Right cardiac atrium (tissue), 5 donors: ENCODE data around the gene DDX19B. TPM values are rescaled to one million over a fixed set of nuclear protein-coding genes. Genes with fewer than 3 reads are reported as not detected.
"Not testable (repeated sequence)": the region's sequence is repeated elsewhere in the genome, so short reads cannot be mapped to it uniquely, and the experiment has no call there.

Source experiments
- ATAC-seq, 2 donors: fragments of 200-7000 bp; cut with Tn5 transposase; one replicate each; pipeline versions ENCODE4 v1.8.0 to v1.9.1; 2020; ENCODE audit warnings: moderate library complexity in 2 of 2, mild to moderate bottlenecking in 1 of 2
- DNase-seq, 3 donors: peaks; one replicate each; pipeline ENCODE4 v3.0.0-alpha.2; 2020
- H3K27ac ChIP-seq: one replicate; pipeline ENCODE4 v1.5.1; 2013; ENCODE audit warnings: mild to moderate bottlenecking, low read length, control low read depth, moderate library complexity
- H3K27me3 ChIP-seq: one replicate; pipeline ENCODE4 v1.6.1; 2013; ENCODE audit not compliant: control insufficient read depth, insufficient read depth
- H3K4me1 ChIP-seq: one replicate; pipeline ENCODE4 v1.6.1; 2013; ENCODE audit warnings: low read length; ENCODE audit not compliant: control insufficient read depth, insufficient read depth
- H3K4me3 ChIP-seq: one replicate; pipeline ENCODE4 v1.5.1; 2013; ENCODE audit warnings: low read length, control low read depth
- H3K9me3 ChIP-seq: one replicate; pipeline ENCODE4 v1.6.1; 2013; ENCODE audit warnings: low read length; ENCODE audit not compliant: control insufficient read depth
- WGBS: extraction: QIAGEN DNeasy Blood & Tissue Kit; methylation state at CpG from one replicate; pipeline ENCODE4 v1.1.7; 2013; 5-methylcytosine and 5-hydroxymethylcytosine counted together
- intact Hi-C, 4 donors: fragments of 100-400 bp; cut with DNase I; formaldehyde crosslinking; loops; one replicate each; pipeline versions ENCODE4 v1.11.0 to v1.14.0; 2022 to 2023
- polyA plus RNA-seq: library from polyadenylated mRNA; stranded (reverse); fragments of 200-250 nt; gene quantifications from one replicate; pipeline ENCODE4 v1.2.3, GENCODE V29; 2013
- total RNA-seq, 4 donors: library from RNA; stranded (reverse); fragmentation: NEBNext Ultra II Directional; extraction: Animal tissue kit (Norgen Biotek cat#: 25700); gene quantifications; one replicate each; pipeline ENCODE4 v1.2.1, GENCODE V29; 2021
- donor health status: healthy with polysubstance abuse.
- donor health status: DM: no; HTN: yes; CAD: no.
- donor health status: DM: no; HTN: no; CAD: no.
- donor health status: DM: no; HTN: yes; CAD: no; lungs with severe emphysema.
- donor health status: DM: yes; HTN: yes; CAD: no.

The DDX19B gene
- total and polyA plus RNA-seq, 5 donors = 13.4 to 18.7 (median 15.8) TPM

- Histone ChIP-seq H3K27me3 (no peaks in the 10 kb centered on the region), H3K4me1 (no peaks in the 10 kb centered on the region), H3K27ac (peak within 1 kb of the TSS; percentile 92), H3K9me3 (no peaks in the 10 kb centered on the region), H3K4me3 (peak within 1 kb of the TSS; percentile 77)
- WGBS = 2% methylated on average over 53 of the region's 53 CpGs
- DNase-seq = peak; percentile 96 to 98 (median 97)
- intact Hi-C loops = no loop called here
- peak; percentile 99 to 100 for ATAC-seq
Observed at GRCh38 chr16:70289229-70290094, 9.5 kb upstream of the DDX19B start, which contains the start of gene AARS1. AARS1 (minus strand) TSS chr16:70289506; CDS start chr16:70282763, 6,743 bp downstream.

GRCh38 chr16:70290949-70291519 is 8.0 kb upstream of the DDX19B start:
- H3K4me1 ChIP-seq = no peaks in the 10 kb centered on the region
- no peak overlapping the region for H3K27ac ChIP-seq
- H3K27me3 ChIP-seq = no peaks in the 10 kb centered on the region
- H3K9me3 ChIP-seq = no peaks in the 10 kb centered on the region
- no peak for DNase-seq
- H3K4me3 ChIP-seq = no peak overlapping the region
- intact Hi-C loops = no loop called here
- no peak for ATAC-seq

- intact Hi-C loops = not testable (repeated sequence)
Observed at GRCh38 chr16:70292148-70292547, 6.8 kb upstream of the DDX19B start.

DNA sequence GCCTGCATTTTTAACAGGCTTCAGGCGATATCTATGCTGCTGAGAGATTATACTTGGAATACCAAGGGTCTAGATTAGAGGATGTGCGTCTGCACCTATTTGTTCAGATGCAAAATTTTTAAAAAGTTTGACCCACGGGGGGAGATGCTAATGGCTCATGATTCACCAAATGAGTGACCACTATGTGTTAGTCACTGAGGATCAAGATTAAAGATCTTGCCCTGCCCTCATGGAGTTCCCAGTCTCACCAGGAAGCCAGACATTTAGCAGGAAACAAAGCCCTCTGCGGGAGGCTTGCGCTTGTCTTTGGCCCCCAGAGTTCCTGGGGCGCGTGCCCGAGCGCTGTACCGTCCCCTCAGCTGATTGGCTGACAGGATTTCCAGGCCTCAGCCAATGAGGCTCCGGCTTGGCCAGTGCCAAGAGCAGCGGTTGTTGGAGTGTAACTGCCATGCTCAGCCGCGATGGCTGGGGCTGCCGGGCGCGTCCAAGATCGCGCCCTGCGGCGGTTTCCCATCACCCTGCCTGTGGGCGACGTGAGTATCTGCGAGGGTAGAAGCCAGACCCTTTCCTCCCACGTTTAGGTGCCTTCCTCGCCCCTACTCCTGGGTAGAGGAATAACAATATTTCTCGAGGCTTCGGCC is 4.5 kb upstream of the DDX19B start:
- Histone ChIP-seq H3K4me1 (no peaks in the 10 kb centered on the region), H3K27ac (no peak overlapping the region), H3K27me3 (no peaks in the 10 kb centered on the region), H3K4me3 (no peak overlapping the region), H3K9me3 (no peaks in the 10 kb centered on the region)
- DNase-seq (peak in 1 of 3 donors; percentile 54), ATAC-seq (no peak)
- 90% methylated on average over 28 of the region's 28 CpGs for WGBS
- intact Hi-C loops = no loop called here

More at GRCh38 chr16:70292148-70292547, 6.8 kb upstream of the DDX19B start:
- H3K27me3 ChIP-seq, H3K9me3 ChIP-seq, H3K27ac ChIP-seq, H3K4me1 ChIP-seq, ATAC-seq, H3K4me3 ChIP-seq, DNase-seq: not testable (repeated sequence)
- WGBS = 95% methylated on average over 11 of the region's 11 CpGs

- DNase-seq (no peak), ATAC-seq (no peak)
- Histone ChIP-seq H3K9me3 (no peaks in the 10 kb centered on the region), H3K4me3 (no peak overlapping the region), H3K4me1 (no peaks in the 10 kb centered on the region), H3K27me3 (no peaks in the 10 kb centered on the region), H3K27ac (no peak overlapping the region)
- intact Hi-C loops = no loop called here
Observed at GRCh38 chr16:70295634-70296033, 3.4 kb upstream of the DDX19B start.

DNA sequence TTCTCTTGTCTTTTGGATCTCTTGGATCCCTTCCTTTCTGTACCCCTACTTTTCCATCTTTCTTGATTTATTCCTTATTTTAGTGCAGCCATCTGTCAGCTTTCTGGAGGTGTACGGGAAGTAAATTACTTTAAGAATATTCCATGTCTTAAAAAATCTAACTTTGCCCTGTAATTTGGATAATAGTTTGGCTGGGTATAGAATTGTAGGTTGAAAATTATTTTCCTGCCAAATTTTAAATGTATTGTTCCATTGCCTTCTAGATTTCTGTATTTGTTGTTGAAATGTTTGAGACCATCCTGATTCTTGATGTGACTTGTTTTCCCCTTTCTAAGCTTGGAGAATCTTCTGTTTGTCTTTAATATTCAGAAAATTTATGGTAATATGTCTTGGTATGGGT is 2.1 kb downstream of the DDX19B start:
- Histone ChIP-seq H3K9me3 (no peaks in the 10 kb centered on the region), H3K4me1 (no peaks in the 10 kb centered on the region), H3K4me3 (no peak overlapping the region), H3K27me3 (no peaks in the 10 kb centered on the region), H3K27ac (no peak overlapping the region)
- no peak for DNase-seq
- 97% methylated on average over 1 of the region's 1 CpG for WGBS
- intact Hi-C loops = no loop called here
- ATAC-seq = no peak

DNA sequence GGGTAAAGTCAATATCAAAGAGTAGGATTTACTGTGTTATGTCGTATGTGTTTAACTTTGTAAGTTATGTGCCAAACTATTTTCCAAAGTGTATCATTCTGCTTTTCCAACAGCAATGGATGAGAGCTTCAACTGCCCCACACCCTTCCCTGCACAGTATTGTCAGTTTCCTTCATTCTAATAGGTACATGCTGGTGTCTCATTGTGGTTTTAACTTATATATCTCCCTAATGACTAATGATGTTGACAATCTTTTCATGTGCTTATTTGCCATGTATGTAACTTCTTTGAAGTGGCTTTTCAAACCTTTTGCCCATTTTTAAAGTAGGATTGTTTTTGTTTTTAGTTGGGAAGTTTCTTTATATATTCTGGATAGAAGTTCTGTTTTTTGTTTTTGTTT is 3.8 kb downstream of the DDX19B start:
- intact Hi-C loops = no loop called here
- Histone ChIP-seq H3K27ac (no peak overlapping the region), H3K9me3 (no peaks in the 10 kb centered on the region), H3K4me3 (no peak overlapping the region), H3K4me1 (no peaks in the 10 kb centered on the region), H3K27me3 (no peaks in the 10 kb centered on the region)
- ATAC-seq (no peak), DNase-seq (no peak)
- WGBS = 82% methylated on average over 1 of the region's 1 CpG

DNA sequence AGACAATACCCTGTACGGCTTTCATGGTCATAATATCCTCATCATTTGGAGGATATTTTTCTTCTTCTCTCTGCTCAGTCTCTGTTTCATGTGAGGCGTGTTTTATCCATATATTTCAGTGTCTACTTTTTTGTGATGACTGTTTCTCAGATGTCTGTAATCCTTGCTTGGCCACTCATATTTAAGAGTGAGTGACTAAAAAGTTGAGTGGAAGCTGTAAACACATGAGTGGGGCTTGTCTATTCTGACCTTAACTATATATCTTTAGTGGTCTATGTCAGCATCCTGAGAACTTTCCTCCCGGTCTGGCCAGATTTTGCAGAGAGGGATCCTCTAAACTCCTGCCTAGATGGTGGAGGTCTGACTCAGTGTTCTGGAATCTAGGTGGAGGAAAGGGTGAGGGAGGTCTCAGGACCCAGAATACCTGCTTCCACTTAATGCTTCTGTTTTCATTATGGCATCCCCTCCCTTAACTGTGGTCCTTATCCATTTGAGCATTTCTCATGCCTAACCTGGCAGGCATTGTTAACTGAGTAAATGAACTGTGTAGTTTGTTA is 6.0 kb downstream of the DDX19B start:
- 65% methylated on average over 3 of the region's 3 CpGs for WGBS
- DNase-seq = no peak
- ATAC-seq = no peak
- intact Hi-C loops = no loop called here
- no peaks in the 10 kb centered on the region for H3K27me3 ChIP-seq
- H3K4me1 ChIP-seq = no peaks in the 10 kb centered on the region
- no peaks in the 10 kb centered on the region for H3K9me3 ChIP-seq
- no peak overlapping the region for H3K27ac ChIP-seq
- no peak overlapping the region for H3K4me3 ChIP-seq

GRCh38 chr16:70306880-70307279 is 7.9 kb downstream of the DDX19B start:
- H3K4me1 ChIP-seq = no peaks in the 10 kb centered on the region
- no peaks in the 10 kb centered on the region for H3K9me3 ChIP-seq
- intact Hi-C loops = no loop called here
- 95% methylated on average over 2 of the region's 2 CpGs for WGBS
- H3K27ac ChIP-seq = no peak overlapping the region
- ATAC-seq (no peak), DNase-seq (no peak)
- H3K27me3 ChIP-seq = no peaks in the 10 kb centered on the region
- H3K4me3 ChIP-seq = no peak overlapping the region

DNA sequence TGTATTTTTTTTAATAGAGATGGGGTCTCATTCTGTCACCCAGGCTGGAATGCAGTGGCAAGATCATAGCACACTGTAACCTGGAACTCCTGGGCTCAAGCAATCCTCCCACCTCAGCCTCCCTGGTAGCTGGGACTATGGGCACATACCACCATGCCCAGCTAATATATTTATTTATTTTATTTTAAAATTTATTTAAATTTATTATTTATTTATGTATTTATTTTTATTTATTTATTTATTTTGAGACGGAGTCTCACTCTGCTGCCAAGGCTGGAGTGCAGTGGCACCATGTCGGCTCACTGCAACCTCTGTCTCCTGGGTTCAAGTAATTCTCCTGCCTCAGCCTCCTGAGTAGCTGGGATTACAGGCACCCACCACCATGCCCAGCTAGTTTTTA is 8.7 kb downstream of the DDX19B start:
- WGBS = 96% methylated on average over 2 of the region's 2 CpGs
- not testable (repeated sequence) for H3K27ac ChIP-seq

DNA sequence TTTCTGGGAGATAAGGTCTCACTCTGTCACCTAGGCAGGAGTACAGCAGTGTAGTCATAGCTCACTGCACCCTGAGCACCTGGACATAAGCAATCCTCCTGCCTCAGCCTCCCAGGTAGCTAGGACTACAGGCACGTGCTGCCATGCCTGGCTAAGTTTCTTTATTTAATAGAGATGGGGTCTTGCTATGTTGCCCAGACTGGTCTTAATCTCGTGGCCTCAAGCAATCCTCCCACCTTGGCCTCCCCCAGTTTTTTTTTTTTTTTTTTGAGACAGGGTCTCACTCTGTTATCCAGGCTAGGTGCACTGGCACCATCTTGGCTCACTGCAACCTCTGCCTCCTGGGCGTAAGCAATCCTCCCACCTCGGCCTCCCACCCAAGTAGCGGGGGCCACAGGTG is 21.1 kb downstream of the DDX19B start:
- no peaks in the 10 kb centered on the region for H3K27me3 ChIP-seq
- no peak overlapping the region for H3K27ac ChIP-seq
- intact Hi-C loops = no loop called here
- ATAC-seq (no peak), DNase-seq (no peak)
- WGBS = 96% methylated on average over 5 of the region's 5 CpGs
- H3K4me3 ChIP-seq = no peak overlapping the region
- H3K4me1 ChIP-seq = no peaks in the 10 kb centered on the region
- H3K9me3 ChIP-seq = no peaks in the 10 kb centered on the region

More for the DNA sequence above, 8.7 kb downstream of the DDX19B start:
- H3K27me3 ChIP-seq, H3K4me3 ChIP-seq, H3K4me1 ChIP-seq, ATAC-seq, H3K9me3 ChIP-seq, DNase-seq, intact Hi-C loops: not testable (repeated sequence)
